ENCODE data around the gene CTAG2. TPM values are rescaled to one million over a fixed set of nuclear protein-coding genes. Genes with fewer than 3 reads are reported as not detected.

Gene CTAG2
- total RNA-seq, 1 donor from 2014 or later, result not detected

GRCh38 chrX:154605566-154605965, 47.8 kb downstream of the CTAG2 start:
- no peak for DNase-seq
- POLR2A ChIA-PET, result no interaction called here
- Mint-ChIP-seq H3K4me1 (no peaks in the 10 kb centered on the region), H3K4me3 (no peak overlapping the region), H3K9me3 (no peaks in the 10 kb centered on the region), H3K27ac (no peak overlapping the region), H3K36me3 (ENCODE audit: low read depth) (no peaks in the 10 kb centered on the region), H3K27me3 (no peaks in the 10 kb centered on the region)
- intact Hi-C loops (cut with micrococcal nuclease), result no loop called here
- CTCF ChIA-PET, result no interaction called here
- ATAC-seq (ENCODE audit: low read depth), result no peak
- no peak for TF ChIP-seq CTCF (IDR thresholded peaks at IDR 0.05)

GRCh38 chrX:154603438-154604430, 49.6 kb downstream of the CTAG2 start:
- ATAC-seq (ENCODE audit: low read depth) (no peak), DNase-seq (no peak)
- POLR2A ChIA-PET, result no interaction called here
- no peak overlapping the region for H3K4me3 Mint-ChIP-seq
- CTCF ChIA-PET, result no interaction called here
- no peaks in the 10 kb centered on the region for H3K36me3 Mint-ChIP-seq (ENCODE audit: low read depth)
- intact Hi-C loops (cut with micrococcal nuclease), result no loop called here
- H3K27me3 Mint-ChIP-seq, result no peaks in the 10 kb centered on the region
- no peaks in the 10 kb centered on the region for H3K9me3 Mint-ChIP-seq
- H3K27ac Mint-ChIP-seq, result no peak overlapping the region
- H3K4me1 Mint-ChIP-seq, result no peaks in the 10 kb centered on the region
- TF ChIP-seq CTCF (IDR thresholded peaks at IDR 0.05), result no peak

GRCh38 chrX:154602766-154603437, 50.5 kb downstream of the CTAG2 start:
- H3K4me3 Mint-ChIP-seq, result no peak overlapping the region
- TF ChIP-seq CTCF (IDR thresholded peaks at IDR 0.05), result no peak
- no peaks in the 10 kb centered on the region for H3K36me3 Mint-ChIP-seq (ENCODE audit: low read depth)
- H3K9me3 Mint-ChIP-seq, result no peaks in the 10 kb centered on the region
- intact Hi-C loops (cut with micrococcal nuclease), result no loop called here
- POLR2A ChIA-PET, result no interaction called here
- H3K27ac Mint-ChIP-seq, result no peak overlapping the region
- CTCF ChIA-PET, result no interaction called here
- ATAC-seq (ENCODE audit: low read depth), result no peak
- no peak for DNase-seq
- H3K27me3 Mint-ChIP-seq, result peaks cover 2% of the 10 kb centered on the region
- no peaks in the 10 kb centered on the region for H3K4me1 Mint-ChIP-seq

- Mint-ChIP-seq H3K4me3 (no peak overlapping the region), H3K4me1 (no peaks in the 10 kb centered on the region), H3K27ac (no peak overlapping the region), H3K27me3 (peaks cover 5% of the 10 kb centered on the region), H3K9me3 (no peaks in the 10 kb centered on the region), H3K36me3 (ENCODE audit: low read depth) (no peaks in the 10 kb centered on the region)
- CTCF ChIA-PET, result no interaction called here
- POLR2A ChIA-PET, result no interaction called here
- TF ChIP-seq CTCF (IDR thresholded peaks at IDR 0.05), result no peak
- no peak for DNase-seq
- no peak for ATAC-seq (ENCODE audit: low read depth)
- intact Hi-C loops (cut with micrococcal nuclease), result no loop called here
Measured at GRCh38 chrX:154602226-154602625, 51.2 kb downstream of the CTAG2 start.

Other genes starting within 250 kb of the CTAG2 start
- 15.3 and 15.8 TPM in 2 replicates for gene DNASE1L1, start 244.3 kb downstream of the CTAG2 start, total RNA-seq
- 50.5 and 66.1 TPM in 2 replicates for gene TAFAZZIN, start 242.0 kb downstream of the CTAG2 start, total RNA-seq
- gene ATP6AP1, start 224.9 kb downstream of the CTAG2 start, total RNA-seq, result 36.6 and 38.8 TPM in 2 replicates
- gene GDI1, start 216.4 kb downstream of the CTAG2 start, total RNA-seq, result 112 and 127 TPM in 2 replicates
- gene FAM50A, start 209.4 kb downstream of the CTAG2 start, total RNA-seq, result 52.5 and 56.0 TPM in 2 replicates
- gene PLXNA3, start 195.3 kb downstream of the CTAG2 start, total RNA-seq, result 58.9 and 69.5 TPM in 2 replicates
- 16.6 and 18.9 TPM in 2 replicates for gene LAGE3, start 174.3 kb downstream of the CTAG2 start, total RNA-seq
- 20.4 and 20.9 TPM in 2 replicates for gene UBL4A, start 167.0 kb downstream of the CTAG2 start, total RNA-seq
- gene SLC10A3, start 162.9 kb downstream of the CTAG2 start, total RNA-seq, result 13.4 and 17.1 TPM in 2 replicates
- 30.0 and 36.1 TPM in 2 replicates for gene FAM3A, start 137.3 kb downstream of the CTAG2 start, total RNA-seq
- 77.1 and 84.6 TPM in 2 replicates for gene G6PD, start 106.7 kb downstream of the CTAG2 start, total RNA-seq
- 52.9 and 61.1 TPM in 2 replicates for gene IKBKG, start 106.0 kb downstream of the CTAG2 start, total RNA-seq
- not detected in 2 replicates for gene CTAG1A, start 68.4 kb downstream of the CTAG2 start, total RNA-seq
- not detected in 2 replicates for gene CTAG1B, start 34.3 kb downstream of the CTAG2 start, total RNA-seq
- gene GAB3, start 97.5 kb upstream of the CTAG2 start, total RNA-seq, result 7.1 and 7.5 TPM in 2 replicates
- gene DKC1, start 109.3 kb upstream of the CTAG2 start, total RNA-seq, result 93.5 and 105 TPM in 2 replicates
- 5.8 and 7.2 TPM in 2 replicates for gene MPP1, start 151.9 kb upstream of the CTAG2 start, total RNA-seq
- gene SMIM9, start 181.1 kb upstream of the CTAG2 start, total RNA-seq, result not detected in 2 replicates
- 26.1 and 30.9 TPM in 2 replicates for gene F8A1, start 232.8 kb upstream of the CTAG2 start, total RNA-seq